GM18870 (cell line): ENCODE measurements around the gene CHP2.
"Not testable (repeated sequence)": the region's sequence is repeated elsewhere in the genome, so short reads cannot be mapped to it uniquely, and the experiment has no call there.

Experiments
- ATAC-seq: cut with Tn5 transposase; IDR thresholded peaks from one replicate; pipeline ENCODE4 v1.9.1; 2021; ENCODE audit warnings: moderate library complexity; ENCODE audit not compliant: unreplicated experiment

Gene CHP2

GRCh38 chr16:23754594-23755483, at the start of gene CHP2:
Gene CHP2, plus strand, starts transcription at chr16:23755026. Its CDS starts 24 bp downstream, at chr16:23755050.
- no peak for ATAC-seq

- ATAC-seq, result no peak
These were observed 49.3 kb upstream of the CHP2 start for GRCh38 chr16:23705517-23705902.

GRCh38 chr16:23706439-23706838, 48.4 kb upstream of the CHP2 start:
- ATAC-seq, result no peak

- ATAC-seq, result no peak
These were observed 45.3 kb upstream of the CHP2 start for GRCh38 chr16:23709536-23709935.

- ATAC-seq, result no peak
These were observed 44.8 kb upstream of the CHP2 start for GRCh38 chr16:23710008-23710407.

GRCh38 chr16:23710504-23710903, 44.3 kb upstream of the CHP2 start:
- ATAC-seq, result no peak

GRCh38 chr16:23711785-23712184, 43.0 kb upstream of the CHP2 start:
- no peak for ATAC-seq

GRCh38 chr16:23712976-23713375, 41.9 kb upstream of the CHP2 start, which contains the start of gene ERN2:
Gene ERN2, minus strand, starts transcription at chr16:23713222. Its CDS starts 35 bp downstream, at chr16:23713187.
- no peak for ATAC-seq

- no peak for ATAC-seq
These were observed 38.3 kb upstream of the CHP2 start for GRCh38 chr16:23716484-23716883.

- ATAC-seq, result not testable (repeated sequence)
These were observed 32.1 kb upstream of the CHP2 start for GRCh38 chr16:23722613-23723240.

- no peak for ATAC-seq
These were observed 30.6 kb upstream of the CHP2 start for GRCh38 chr16:23724096-23724784.

GRCh38 chr16:23724785-23725131, 30.1 kb upstream of the CHP2 start:
- no peak for ATAC-seq

- no peak for ATAC-seq
These were observed 28.1 kb upstream of the CHP2 start for GRCh38 chr16:23726710-23727109.

- no peak for ATAC-seq
These were observed 26.7 kb upstream of the CHP2 start for GRCh38 chr16:23728112-23728477.

- ATAC-seq, result no peak
These were observed 25.1 kb upstream of the CHP2 start for GRCh38 chr16:23729503-23730424.

- ATAC-seq, result no peak
These were observed 20.5 kb upstream of the CHP2 start for GRCh38 chr16:23734176-23734893.

- ATAC-seq, result not testable (repeated sequence)
These were observed 17.3 kb upstream of the CHP2 start for GRCh38 chr16:23737423-23738028.

- ATAC-seq, result no peak
These were observed 15.3 kb upstream of the CHP2 start for GRCh38 chr16:23739516-23739915.

- no peak for ATAC-seq
These were observed 13.0 kb upstream of the CHP2 start for GRCh38 chr16:23741675-23742303.
